Cardiac ventricle fibroblast (primary cell): Measurements from ENCODE around the gene KRT36. TPM values are rescaled to one million over a fixed set of nuclear protein-coding genes. Genes with fewer than 3 reads are reported as not detected.

Experiments
- total RNA-seq: library from RNA; depleted of rRNA; stranded (reverse); fragments of >200 nt; gene quantifications from 2 replicates; pipeline ENCODE4 v1.2.3, GENCODE V29; 2015

Gene KRT36
- total RNA-seq: not detected in 2 replicates

GRCh38 chr17:41489531-41489930, at the start of gene KRT36:
KRT36 (minus strand) TSS chr17:41489910; CDS start chr17:41489864, 46 bp downstream.

DNA sequence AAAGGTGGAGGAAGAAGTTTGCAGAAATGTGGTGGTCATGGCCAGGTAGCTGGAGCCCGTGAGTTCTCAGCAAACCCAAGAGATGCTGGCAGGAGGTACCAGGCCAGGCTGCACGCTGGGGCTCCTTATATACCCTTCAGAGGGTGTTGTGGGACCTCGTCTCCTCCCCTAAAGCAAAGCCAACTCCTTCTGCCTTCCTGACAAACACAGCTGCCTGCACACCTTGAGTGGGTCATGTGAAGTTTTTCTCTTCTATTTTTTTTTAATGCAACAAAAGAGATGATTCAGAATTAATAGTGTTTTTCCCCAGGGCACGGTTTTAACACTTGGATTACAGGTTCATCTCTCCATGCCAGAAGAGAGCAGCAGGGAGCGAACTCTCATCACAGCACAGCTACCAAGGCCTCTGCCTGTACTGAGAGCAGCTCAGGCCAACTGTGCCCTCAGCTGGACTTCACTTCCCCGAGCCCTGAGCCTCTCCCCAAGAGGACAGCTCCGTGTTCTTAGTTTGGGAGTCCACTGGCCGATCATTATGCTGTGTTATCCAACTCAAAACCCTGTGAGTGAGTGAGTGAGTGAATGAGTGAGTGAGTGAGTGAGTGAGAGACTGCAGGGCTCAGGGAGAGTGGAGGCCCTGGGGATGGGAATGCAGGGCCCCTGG, 29.2 kb upstream of the KRT36 start, which contains the start of gene KRT15:
Gene KRT15 (minus strand): TSS at position 102 of the 661 bp plus-strand sequence. CDS start 63 bp downstream, at position 39.

GRCh38 chr17:41505007-41505808, 15.5 kb upstream of the KRT36 start, which contains the start of gene KRT13:
KRT13 (minus strand) TSS chr17:41505612; CDS start chr17:41505550, 62 bp downstream.

GRCh38 chr17:41481036-41481435, 8.7 kb downstream of the KRT36 start, which contains the start of gene KRT35:
KRT35 (minus strand) TSS chr17:41481151; CDS start chr17:41481097, 54 bp downstream.

DNA sequence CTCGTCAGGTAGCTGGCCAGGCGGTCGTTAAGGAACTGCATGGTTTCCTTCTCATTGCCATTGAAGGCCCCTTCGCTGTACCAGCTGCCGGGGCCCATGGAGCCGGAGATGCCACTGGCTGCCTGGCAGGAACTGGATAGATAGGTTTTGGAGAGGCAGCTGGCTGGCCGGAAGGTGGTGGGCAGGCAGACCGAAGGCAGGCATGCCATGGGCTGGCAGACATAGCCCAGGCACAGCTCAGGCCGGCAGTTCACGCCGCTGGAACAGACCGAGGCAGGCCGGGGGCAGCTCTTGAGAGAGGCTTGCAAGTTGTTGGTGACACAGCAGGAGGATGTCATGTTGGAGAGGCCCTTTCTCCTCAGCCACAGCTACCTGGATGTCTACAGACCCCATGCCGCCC, 22.7 kb downstream of the KRT36 start, which contains the start of gene KRT32:
Gene KRT32 (minus strand): TSS at position 399 of the 400 bp plus-strand sequence. CDS start 61 bp downstream, at position 338.

GRCh38 chr17:41440531-41441033, 49.1 kb downstream of the KRT36 start, which contains the start of gene KRT38:
KRT38 (minus strand) TSS chr17:41440983; CDS start chr17:41440921, 62 bp downstream.

Other genes starting within 250 kb of the KRT36 start
- gene KRTAP9-4, start 240.2 kb downstream of the KRT36 start, total RNA-seq: not detected in 2 replicates
- gene KRTAP9-9, start 234.5 kb downstream of the KRT36 start, total RNA-seq: not detected in 2 replicates
- not detected in 2 replicates for gene KRTAP9-6, start 224.5 kb downstream of the KRT36 start, total RNA-seq
- not detected in 2 replicates for gene KRTAP9-7, start 214.2 kb downstream of the KRT36 start, total RNA-seq
- not detected in 2 replicates for gene KRTAP29-1, start 187.1 kb downstream of the KRT36 start, total RNA-seq
- not detected in 2 replicates for gene KRTAP16-1, start 180.6 kb downstream of the KRT36 start, total RNA-seq
- gene KRTAP17-1, start 174.2 kb downstream of the KRT36 start, total RNA-seq: not detected in 2 replicates
- not detected in 2 replicates for gene KRT33A, start 139.1 kb downstream of the KRT36 start, total RNA-seq
- gene KRT33B, start 120.1 kb downstream of the KRT36 start, total RNA-seq: not detected in 2 replicates
- gene KRT34, start 107.6 kb downstream of the KRT36 start, total RNA-seq: not detected in 2 replicates
- gene KRT31, start 92.3 kb downstream of the KRT36 start, total RNA-seq: not detected in 2 replicates
- not detected in 2 replicates for gene KRT37, start 65.3 kb downstream of the KRT36 start, total RNA-seq
- gene KRT38, start 48.9 kb downstream of the KRT36 start, total RNA-seq: not detected in 2 replicates
- not detected in 2 replicates for gene KRT32, start 22.5 kb downstream of the KRT36 start, total RNA-seq
- not detected in 2 replicates for gene KRT35, start 8.8 kb downstream of the KRT36 start, total RNA-seq
- 0.75 TPM in 1 of 2 replicates, not detected in the other for gene KRT13, start 15.7 kb upstream of the KRT36 start, total RNA-seq
- 0.59 TPM in 1 of 2 replicates, not detected in the other for gene KRT15, start 29.0 kb upstream of the KRT36 start, total RNA-seq
- 22.6 and 32.1 TPM in 2 replicates for gene KRT19, start 38.4 kb upstream of the KRT36 start, total RNA-seq
- not detected in 2 replicates for gene KRT9, start 82.1 kb upstream of the KRT36 start, total RNA-seq
- gene KRT14, start 97.0 kb upstream of the KRT36 start, total RNA-seq: 0.34 TPM in 1 of 2 replicates, not detected in the other
- gene KRT16, start 122.9 kb upstream of the KRT36 start, total RNA-seq: not detected in 2 replicates
- gene KRT17, start 134.7 kb upstream of the KRT36 start, total RNA-seq: 7.1 and 9.5 TPM in 2 replicates
- gene EIF1, start 199.0 kb upstream of the KRT36 start, total RNA-seq: 315 and 385 TPM in 2 replicates
- gene GAST, start 222.4 kb upstream of the KRT36 start, total RNA-seq: not detected in 2 replicates
- gene HAP1, start 244.7 kb upstream of the KRT36 start, total RNA-seq: not detected in 2 replicates